HS-27A (cell line): Measurements from ENCODE around the gene UBE2Q2.
"Not testable (repeated sequence)": the region's sequence is repeated elsewhere in the genome, so short reads cannot be mapped to it uniquely, and the experiment has no call there.

Source experiments
- DNase-seq: peaks from one replicate; pipeline ENCODE4 v3.0.0-alpha.2; 2012; ENCODE audit warnings: low read depth, missing footprints

The UBE2Q2 gene

GRCh38 chr15:75823860-75824613 lies 19.2 kb upstream of the UBE2Q2 start:
- no peak for DNase-seq

DNA sequence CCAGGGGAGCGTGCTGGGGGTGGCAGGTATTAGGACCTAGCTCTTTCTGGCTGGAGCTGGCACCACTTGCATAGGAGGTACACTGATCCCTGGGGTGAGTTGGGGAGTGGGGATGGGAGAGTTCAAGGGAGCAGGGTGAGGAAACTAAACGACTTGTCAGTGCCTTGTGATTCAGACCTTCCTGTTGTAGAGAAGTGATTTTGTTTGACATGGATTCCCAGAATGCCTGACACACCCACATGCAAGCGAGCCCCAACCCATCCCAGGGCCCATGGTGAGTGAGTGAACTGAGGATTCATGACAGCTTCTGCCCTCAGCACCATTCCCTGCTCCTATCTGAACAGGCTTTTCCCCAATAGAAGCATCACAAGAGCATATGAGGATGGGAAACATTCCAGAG lies 15.6 kb upstream of the UBE2Q2 start:
- no peak for DNase-seq

DNA sequence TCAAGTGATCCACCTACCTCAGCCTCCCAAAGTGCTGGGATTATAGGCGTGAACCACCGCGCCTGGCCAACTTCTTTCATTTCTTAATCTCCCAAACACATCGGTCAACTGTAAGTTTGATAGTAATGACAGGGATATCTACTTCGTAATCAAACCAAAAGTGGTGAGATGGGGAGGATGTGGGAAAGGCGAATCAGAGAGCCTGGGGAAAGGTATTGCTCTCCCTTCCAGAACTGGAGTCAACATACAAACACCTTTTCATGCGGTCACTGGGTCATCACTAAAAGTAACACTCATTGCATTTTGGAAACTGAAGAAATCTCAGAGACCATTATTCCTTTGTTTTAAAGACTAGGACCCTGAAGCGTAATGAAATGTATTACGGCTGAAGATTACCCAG lies 14.8 kb upstream of the UBE2Q2 start:
- DNase-seq: no peak

DNA sequence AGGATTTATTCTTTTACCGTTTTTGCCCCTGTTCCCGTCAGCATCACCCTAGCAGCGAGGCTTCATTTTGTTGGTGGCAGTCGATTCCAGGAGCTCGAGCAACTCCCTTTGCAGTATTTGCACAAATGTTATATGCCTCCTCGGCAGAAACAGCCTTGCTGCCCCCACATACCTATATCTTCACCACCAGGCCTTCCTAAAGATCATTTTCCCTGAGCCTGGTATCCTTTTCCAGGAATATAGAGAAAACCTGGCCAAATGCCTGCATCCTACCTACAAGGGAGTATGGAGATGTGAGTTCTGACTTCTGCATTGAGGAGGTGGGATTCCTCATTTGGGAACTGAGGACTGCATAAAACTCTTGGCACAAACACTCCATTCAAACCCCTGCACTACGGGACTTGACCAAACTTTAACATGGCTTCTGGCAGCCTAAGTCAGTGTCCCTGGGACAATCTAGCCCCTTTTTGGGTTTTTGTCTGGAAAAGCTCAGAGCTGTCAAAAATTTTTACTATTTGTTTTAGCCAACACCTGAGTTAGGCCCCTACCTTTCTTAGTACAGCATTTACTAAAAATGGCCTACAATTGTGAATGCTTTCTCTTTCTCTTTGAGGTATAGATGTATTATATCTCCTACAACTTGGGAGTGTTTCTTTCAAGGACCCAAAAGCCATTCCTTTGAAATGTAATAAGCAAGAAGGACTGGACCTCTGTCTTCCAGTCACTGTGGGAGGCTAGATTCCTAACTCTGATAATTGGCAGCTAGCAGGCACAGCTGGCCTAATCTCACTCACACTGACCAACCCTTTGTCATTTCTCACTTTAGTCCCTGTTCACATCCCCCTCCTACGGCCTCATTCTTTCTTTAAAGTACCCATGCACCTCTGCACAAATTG lies 12.1 kb upstream of the UBE2Q2 start:
- DNase-seq: no peak

DNA sequence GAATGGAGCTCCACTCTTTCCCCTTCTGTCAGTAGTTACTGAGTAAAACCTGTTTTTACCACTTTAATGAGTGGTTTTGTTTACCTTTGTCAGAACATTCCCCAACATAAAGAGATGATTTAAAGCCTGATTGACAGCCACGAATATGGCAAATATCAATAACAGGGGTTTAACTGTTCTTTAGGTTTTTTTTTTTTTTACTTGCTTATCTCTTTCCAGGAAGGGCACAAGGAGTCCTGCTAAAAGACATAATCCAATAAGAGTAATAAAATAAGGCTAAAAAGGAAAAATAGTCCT lies 11.5 kb upstream of the UBE2Q2 start:
- no peak for DNase-seq

- DNase-seq: no peak
These were observed 11.1 kb upstream of the UBE2Q2 start for GRCh38 chr15:75832114-75832513.

- DNase-seq: no peak
These were observed 9.2 kb upstream of the UBE2Q2 start for GRCh38 chr15:75834021-75834420.

- DNase-seq: no peak
These were observed 7.0 kb upstream of the UBE2Q2 start for GRCh38 chr15:75835990-75836958.

GRCh38 chr15:75836959-75837334 lies 6.3 kb upstream of the UBE2Q2 start:
- peak; percentile 45 for DNase-seq

DNA sequence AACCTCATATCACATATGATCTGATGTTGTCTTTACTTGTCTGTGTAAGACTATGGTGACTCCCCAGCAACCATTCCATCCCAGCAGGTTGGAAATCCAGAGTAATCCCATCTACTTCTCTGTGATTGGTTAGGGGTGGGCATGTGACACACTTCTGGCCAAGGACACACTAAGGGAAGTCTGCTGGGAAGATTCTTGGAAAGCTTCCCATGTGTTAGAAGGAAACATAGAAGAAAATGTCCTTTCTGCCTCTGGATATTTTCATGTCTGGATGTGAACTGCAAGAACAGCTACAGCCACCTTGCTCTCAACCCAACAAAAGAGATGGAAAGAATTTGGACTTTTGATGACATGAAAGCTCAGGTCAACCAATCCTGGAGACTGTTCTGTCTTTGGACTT lies 2.6 kb upstream of the UBE2Q2 start:
- no peak for DNase-seq

GRCh38 chr15:75841626-75842025 lies 1.6 kb upstream of the UBE2Q2 start:
- DNase-seq: no peak

- peak; percentile 40 for DNase-seq
These were observed 683 bp downstream of the UBE2Q2 start for GRCh38 chr15:75843678-75844581.

- DNase-seq: no peak
These were observed 1.5 kb downstream of the UBE2Q2 start for GRCh38 chr15:75844629-75845335.

DNA sequence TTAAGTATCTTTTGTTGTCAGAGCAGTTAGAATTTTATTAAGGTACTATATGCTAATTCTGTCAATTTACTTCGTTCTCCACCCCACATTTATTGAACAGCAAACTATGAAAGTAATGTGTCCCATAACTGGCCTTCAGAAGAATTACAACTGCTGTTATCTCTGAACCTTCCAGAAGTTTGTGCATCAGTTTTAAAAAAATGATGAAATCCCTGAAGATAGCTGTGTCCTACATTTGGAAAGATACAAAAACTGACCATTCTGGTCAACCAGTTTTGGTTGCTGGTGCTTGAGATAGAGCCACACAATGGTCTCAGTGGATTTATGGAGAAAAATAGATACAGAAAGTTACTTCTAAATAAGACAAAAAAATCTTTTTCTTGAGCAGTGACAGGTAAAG lies 5.9 kb downstream of the UBE2Q2 start:
- no peak for DNase-seq

- no peak for DNase-seq
These were observed 7.5 kb downstream of the UBE2Q2 start for GRCh38 chr15:75850708-75851107.

DNA sequence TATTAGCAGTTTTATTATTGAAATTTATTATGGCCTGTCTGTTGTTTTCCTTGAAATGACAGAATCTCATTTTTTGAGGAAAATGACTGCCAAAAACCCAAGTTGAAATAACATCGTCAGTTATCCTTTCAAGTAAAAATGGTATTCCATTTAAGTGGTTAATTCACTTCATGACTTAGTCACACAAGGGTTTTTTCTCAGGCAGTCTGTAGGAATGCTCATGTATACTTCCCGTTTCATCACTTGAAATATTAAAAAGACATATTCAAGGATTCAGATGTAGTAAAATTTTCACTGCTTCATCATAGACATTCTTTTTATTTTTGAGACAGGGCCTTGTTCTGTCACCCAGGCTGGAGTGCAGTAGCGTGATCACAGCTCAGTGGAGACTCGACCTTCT lies 8.3 kb downstream of the UBE2Q2 start:
- DNase-seq: not testable (repeated sequence)

GRCh38 chr15:75857886-75858285 lies 14.6 kb downstream of the UBE2Q2 start:
- no peak for DNase-seq

DNA sequence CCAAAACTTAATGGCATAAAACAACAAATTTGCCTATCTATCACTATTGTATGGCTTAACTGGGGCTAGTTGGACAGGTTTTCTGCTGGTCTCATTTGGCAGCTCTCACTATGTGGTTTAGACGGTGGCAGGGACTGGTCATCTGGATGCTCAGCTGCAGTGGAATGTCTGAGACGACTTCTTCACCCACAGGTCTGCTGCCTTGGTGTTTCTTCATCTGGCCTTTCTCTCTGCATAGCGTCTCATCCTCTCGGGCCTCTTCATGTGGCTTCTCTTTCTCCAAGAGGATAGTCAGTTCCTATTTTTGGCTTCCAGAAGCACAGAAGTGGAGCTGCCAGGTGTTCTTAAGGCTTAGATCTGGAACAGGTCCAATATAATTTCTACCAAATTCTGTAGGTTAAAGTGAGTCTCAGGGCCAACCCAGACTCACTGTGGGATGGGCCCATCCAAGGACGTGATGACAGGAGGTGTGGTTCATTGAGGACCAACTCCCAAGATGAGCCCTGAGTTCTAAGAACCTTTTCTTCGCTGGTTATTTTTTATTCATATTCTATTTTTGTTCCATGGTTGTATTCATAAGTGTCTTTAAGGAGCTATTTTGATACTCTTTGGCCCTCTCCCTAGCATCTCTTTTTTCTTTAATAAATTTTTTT lies 18.6 kb downstream of the UBE2Q2 start:
- DNase-seq: no peak

- DNase-seq: no peak
These were observed 19.5 kb downstream of the UBE2Q2 start for GRCh38 chr15:75862796-75863195.
